Muscle layer of duodenum (tissue), 2 donors: Measurements from ENCODE around the gene GRIN3B.

Experiments used
- H3K27ac ChIP-seq: one replicate; pipeline ENCODE4 v1.7.0; 2013; ENCODE audit warnings: mild to moderate bottlenecking, low read length
- H3K27me3 ChIP-seq: one replicate; pipeline ENCODE4 v1.7.0; 2013; ENCODE audit warnings: low read depth, mild to moderate bottlenecking, control low read depth, low read length
- H3K36me3 ChIP-seq, 2 donors: one replicate each; pipeline ENCODE4 v1.7.0; 2013; ENCODE audit warnings: low read length in 2 of 2, control low read depth in 1 of 2, mild to moderate bottlenecking in 1 of 2; ENCODE audit not compliant: insufficient read depth in 2 of 2, control insufficient read depth in 1 of 2
- H3K4me1 ChIP-seq, 2 donors: one replicate each; pipeline ENCODE4 v1.7.0; 2013; ENCODE audit warnings: low read length in 2 of 2, mild to moderate bottlenecking in 2 of 2, control low read depth in 1 of 2, moderate library complexity in 1 of 2; ENCODE audit not compliant: insufficient read depth in 2 of 2, control insufficient read depth in 1 of 2
- H3K4me3 ChIP-seq, 2 donors: one replicate each; pipeline ENCODE4 v1.7.0; 2013; ENCODE audit warnings: low read length in 2 of 2, low read depth in 1 of 2, mild to moderate bottlenecking in 1 of 2
- H3K9me3 ChIP-seq, 2 donors: one replicate each; pipeline ENCODE4 v1.7.0; 2013; ENCODE audit warnings: low read length in 2 of 2, control low read depth in 1 of 2, mild to moderate bottlenecking in 1 of 2; ENCODE audit not compliant: control insufficient read depth in 1 of 2
- donor health status: healthy.

GRIN3B gene

DNA sequence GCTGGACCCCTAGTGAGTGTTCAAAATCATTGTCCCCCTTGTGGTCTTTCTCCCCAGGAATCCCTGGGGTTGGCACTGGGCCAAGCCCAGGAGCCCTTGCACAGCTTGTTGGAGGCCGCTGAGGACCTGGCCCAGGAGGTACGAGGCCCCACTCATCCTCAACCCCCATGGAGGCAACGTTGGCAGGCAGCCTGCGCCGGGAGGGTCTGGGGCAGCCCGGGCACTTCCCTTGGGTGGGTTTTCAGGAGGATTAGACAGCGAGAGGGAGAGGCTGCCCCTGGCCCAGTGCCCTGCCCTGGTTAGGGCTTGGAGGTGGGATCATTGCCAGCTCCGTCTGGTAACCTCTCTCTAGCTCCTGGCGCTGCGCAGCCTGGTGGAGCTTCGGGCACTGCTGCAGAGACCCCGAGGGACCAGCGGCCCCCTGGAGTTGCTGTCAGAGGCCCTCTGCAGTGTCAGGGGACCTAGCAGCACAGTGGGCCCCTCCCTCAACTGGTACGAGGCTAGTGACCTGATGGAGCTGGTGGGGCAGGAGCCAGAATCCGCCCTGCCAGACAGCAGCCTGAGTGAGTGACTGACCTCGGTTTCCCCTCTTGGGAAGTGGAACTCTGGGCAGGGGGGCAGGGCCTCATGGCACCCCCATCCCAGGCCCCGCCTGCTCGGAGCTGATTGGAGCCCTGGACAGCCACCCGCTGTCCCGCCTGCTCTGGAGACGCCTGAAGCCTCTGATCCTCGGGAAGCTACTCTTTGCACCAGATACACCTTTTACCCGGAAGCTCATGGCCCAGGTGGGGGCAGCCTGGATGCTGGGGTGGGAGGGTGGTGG lies 42.7 kb downstream of the GRIN3B start:
- H3K9me3 ChIP-seq: no peaks in the 10 kb centered on the region
- peaks cover 0 to 28% of the 10 kb centered on the region in 2 donors for H3K4me1 ChIP-seq
- no peaks in the 10 kb centered on the region for H3K36me3 ChIP-seq
- no peaks in the 10 kb centered on the region for H3K27me3 ChIP-seq
- no peak overlapping the region for H3K27ac ChIP-seq
- H3K4me3 ChIP-seq: no peak overlapping the region

- Histone ChIP-seq H3K4me1 (peaks cover 0 to 18% of the 10 kb centered on the region in 2 donors), H3K36me3 (no peaks in the 10 kb centered on the region), H3K9me3 (no peaks in the 10 kb centered on the region), H3K27ac (no peak overlapping the region), H3K4me3 (no peak overlapping the region), H3K27me3 (no peaks in the 10 kb centered on the region)
Measured at GRCh38 chr19:1045247-1045603, 45.0 kb downstream of the GRIN3B start.

DNA sequence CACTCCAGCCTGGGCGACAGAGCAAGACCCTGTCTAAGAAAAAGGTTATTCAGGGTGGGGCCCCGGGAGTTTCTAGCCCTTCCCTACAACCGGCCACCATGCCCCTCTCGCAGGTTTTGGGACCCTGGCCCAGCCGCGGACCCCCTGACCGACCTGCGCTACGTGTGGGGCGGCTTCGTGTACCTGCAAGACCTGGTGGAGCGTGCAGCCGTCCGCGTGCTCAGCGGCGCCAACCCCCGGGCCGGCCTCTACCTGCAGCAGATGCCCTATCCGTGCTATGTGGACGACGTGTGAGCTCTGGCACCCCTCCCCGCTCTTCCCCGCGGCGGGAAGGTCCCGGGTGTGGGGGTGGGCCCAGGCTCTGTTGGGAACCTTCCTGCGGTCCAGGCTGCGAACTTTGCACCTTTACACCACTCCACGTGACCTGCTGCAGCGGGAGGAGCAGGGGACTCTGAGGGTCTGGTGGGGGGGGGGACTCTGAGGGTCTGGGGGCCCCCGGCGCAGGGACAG lies 46.0 kb downstream of the GRIN3B start:
- Histone ChIP-seq H3K4me3 (no peak overlapping the region), H3K9me3 (no peaks in the 10 kb centered on the region), H3K27ac (no peak overlapping the region), H3K36me3 (no peaks in the 10 kb centered on the region), H3K27me3 (no peaks in the 10 kb centered on the region), H3K4me1 (peaks cover 0 to 8% of the 10 kb centered on the region in 2 donors)

DNA sequence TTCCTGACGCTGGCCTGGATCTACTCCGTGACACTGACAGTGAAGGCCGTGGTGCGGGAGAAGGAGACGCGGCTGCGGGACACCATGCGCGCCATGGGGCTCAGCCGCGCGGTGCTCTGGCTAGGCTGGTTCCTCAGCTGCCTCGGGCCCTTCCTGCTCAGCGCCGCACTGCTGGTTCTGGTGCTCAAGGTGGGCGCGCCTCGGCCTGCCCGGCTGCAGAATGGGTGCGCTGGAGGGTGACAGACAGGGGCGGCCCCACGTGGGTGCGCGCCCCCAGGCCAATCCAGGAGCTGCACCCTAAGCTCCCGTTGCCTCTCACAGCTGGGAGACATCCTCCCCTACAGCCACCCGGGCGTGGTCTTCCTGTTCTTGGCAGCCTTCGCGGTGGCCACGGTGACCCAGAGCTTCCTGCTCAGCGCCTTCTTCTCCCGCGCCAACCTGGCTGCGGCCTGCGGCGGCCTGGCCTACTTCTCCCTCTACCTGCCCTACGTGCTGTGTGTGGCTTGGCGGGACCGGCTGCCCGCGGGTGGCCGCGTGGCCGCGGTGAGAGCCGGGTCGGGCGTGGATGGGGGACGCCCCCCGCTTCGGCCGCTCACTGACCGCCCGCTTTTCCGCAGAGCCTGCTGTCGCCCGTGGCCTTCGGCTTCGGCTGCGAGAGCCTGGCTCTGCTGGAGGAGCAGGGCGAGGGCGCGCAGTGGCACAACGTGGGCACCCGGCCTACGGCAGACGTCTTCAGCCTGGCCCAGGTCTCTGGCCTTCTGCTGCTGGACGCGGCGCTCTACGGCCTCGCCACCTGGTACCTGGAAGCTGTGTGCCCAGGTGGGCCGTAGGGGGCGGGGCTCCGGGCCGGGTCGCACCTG lies 46.8 kb downstream of the GRIN3B start:
- Histone ChIP-seq H3K27ac (no peak overlapping the region), H3K27me3 (no peaks in the 10 kb centered on the region), H3K36me3 (no peaks in the 10 kb centered on the region), H3K4me1 (no peaks in the 10 kb centered on the region), H3K4me3 (no peak overlapping the region), H3K9me3 (no peaks in the 10 kb centered on the region)

- Histone ChIP-seq H3K4me3 (no peak overlapping the region), H3K4me1 (no peaks in the 10 kb centered on the region), H3K9me3 (no peaks in the 10 kb centered on the region), H3K27me3 (no peaks in the 10 kb centered on the region), H3K36me3 (no peaks in the 10 kb centered on the region), H3K27ac (no peak overlapping the region)
Measured at GRCh38 chr19:1047696-1048147, 47.5 kb downstream of the GRIN3B start.

DNA sequence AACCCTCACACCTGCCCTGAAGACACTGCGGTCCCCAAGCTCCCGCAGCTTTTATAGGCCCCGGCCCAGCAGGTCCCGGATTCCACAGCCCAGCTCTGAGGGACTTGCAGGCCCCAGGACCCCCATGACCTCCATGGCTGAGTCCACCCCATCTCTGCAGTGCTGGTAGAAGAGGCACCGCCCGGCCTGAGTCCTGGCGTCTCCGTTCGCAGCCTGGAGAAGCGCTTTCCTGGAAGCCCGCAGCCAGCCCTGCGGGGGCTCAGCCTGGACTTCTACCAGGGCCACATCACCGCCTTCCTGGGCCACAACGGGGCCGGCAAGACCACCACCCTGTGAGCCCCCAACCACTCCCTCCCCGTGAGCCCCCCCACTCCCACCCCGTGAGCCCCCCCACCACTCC lies 48.9 kb downstream of the GRIN3B start:
- no peaks in the 10 kb centered on the region for H3K27me3 ChIP-seq
- H3K27ac ChIP-seq: no peak overlapping the region
- H3K4me3 ChIP-seq: no peak overlapping the region
- H3K36me3 ChIP-seq: no peaks in the 10 kb centered on the region
- H3K9me3 ChIP-seq: no peaks in the 10 kb centered on the region
- no peaks in the 10 kb centered on the region for H3K4me1 ChIP-seq

DNA sequence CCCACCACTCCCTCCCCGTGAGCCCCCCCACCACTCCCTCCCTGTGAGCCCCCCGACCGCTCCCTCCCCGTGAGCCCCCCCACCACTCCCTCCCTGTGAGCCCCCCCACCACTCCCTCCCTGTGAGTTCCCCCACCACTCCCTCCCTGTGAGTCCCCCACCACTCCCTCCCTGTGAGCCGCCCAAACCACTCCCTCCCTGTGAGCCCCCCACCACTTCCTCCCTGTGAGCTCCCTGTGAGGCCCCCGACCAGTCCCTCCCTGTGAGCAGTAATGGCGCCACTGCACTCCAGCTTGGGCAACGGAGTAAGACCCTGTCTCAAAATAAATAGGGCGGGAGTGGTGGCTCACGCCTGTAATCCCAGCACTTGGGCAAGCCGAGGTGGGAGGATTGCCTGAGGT lies 49.6 kb downstream of the GRIN3B start:
- Histone ChIP-seq H3K4me1 (no peaks in the 10 kb centered on the region), H3K27ac (no peak overlapping the region), H3K4me3 (no peak overlapping the region), H3K27me3 (no peaks in the 10 kb centered on the region), H3K36me3 (peaks cover 0 to under 1% of the 10 kb centered on the region in 2 donors), H3K9me3 (no peaks in the 10 kb centered on the region)

DNA sequence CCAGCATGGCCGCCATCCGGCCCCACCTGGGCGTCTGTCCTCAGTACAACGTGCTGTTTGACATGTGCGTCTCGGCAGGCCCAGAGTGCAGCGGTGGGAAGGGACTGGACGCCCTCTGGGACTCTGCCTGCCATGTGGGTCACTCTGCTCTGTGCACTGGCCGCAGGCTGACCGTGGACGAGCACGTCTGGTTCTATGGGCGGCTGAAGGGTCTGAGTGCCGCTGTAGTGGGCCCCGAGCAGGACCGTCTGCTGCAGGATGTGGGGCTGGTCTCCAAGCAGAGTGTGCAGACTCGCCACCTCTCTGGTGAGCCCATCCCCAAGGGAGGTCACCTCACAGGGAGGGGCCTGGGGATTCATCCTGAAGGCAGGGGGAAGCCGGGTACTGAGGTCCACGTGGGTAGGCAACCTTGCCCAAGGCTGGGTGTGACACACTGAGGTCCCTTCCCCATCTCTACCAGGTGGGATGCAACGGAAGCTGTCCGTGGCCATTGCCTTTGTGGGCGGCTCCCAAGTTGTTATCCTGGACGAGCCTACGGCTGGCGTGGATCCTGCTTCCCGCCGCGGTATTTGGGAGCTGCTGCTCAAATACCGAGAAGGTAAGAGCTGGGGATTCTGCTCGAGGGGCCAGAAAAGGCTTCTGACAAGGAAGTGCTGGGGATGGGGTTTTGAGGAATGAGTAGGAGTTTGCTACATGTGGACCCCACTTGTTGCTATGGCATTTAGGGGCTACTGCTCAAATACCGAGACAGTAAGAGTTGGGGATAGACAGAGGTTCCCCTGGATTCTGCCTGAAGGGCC lies 51.0 kb downstream of the GRIN3B start:
- Histone ChIP-seq H3K36me3 (peaks cover 0 to 10% of the 10 kb centered on the region in 2 donors), H3K9me3 (peaks cover 0 to 4% of the 10 kb centered on the region in 2 donors), H3K27me3 (no peaks in the 10 kb centered on the region)

GRCh38 chr19:1051791-1052190 lies 51.6 kb downstream of the GRIN3B start:
- Histone ChIP-seq H3K36me3 (peaks cover 0 to 16% of the 10 kb centered on the region in 2 donors), H3K4me3 (no peak overlapping the region)

More for the DNA sequence above, 51.0 kb downstream of the GRIN3B start:
- Histone ChIP-seq H3K4me1 (no peaks in the 10 kb centered on the region), H3K4me3 (no peak overlapping the region), H3K27ac (no peak overlapping the region)

GRCh38 chr19:1052349-1052975 lies 52.2 kb downstream of the GRIN3B start:
- peaks cover 7 to 16% of the 10 kb centered on the region in 2 donors for H3K9me3 ChIP-seq

More at GRCh38 chr19:1051791-1052190, 51.6 kb downstream of the GRIN3B start:
- no peak overlapping the region for H3K27ac ChIP-seq
- no peaks in the 10 kb centered on the region for H3K27me3 ChIP-seq
- H3K9me3 ChIP-seq: peaks cover 2 to 10% of the 10 kb centered on the region in 2 donors
- H3K4me1 ChIP-seq: no peaks in the 10 kb centered on the region

More at GRCh38 chr19:1052349-1052975, 52.2 kb downstream of the GRIN3B start:
- H3K4me1 ChIP-seq: no peaks in the 10 kb centered on the region
- H3K27ac ChIP-seq: no peak overlapping the region
- peaks cover 0 to 23% of the 10 kb centered on the region in 2 donors for H3K36me3 ChIP-seq
- no peak overlapping the region for H3K4me3 ChIP-seq
- H3K27me3 ChIP-seq: no peaks in the 10 kb centered on the region
